H9 (cell line): ENCODE measurements around the gene HEATR1. TPM values are rescaled to one million over a fixed set of nuclear protein-coding genes. Genes with fewer than 3 reads are reported as not detected.

ENCODE experiments used
- DNase-seq: peaks from one replicate; pipeline ENCODE4 v3.0.0-alpha.2; 2017
- H2AFZ ChIP-seq: one replicate; pipeline ENCODE4 v1.6.1; 2013; ENCODE audit warnings: mild to moderate bottlenecking, low read length, control low read depth, moderate library complexity
- H2AK5ac ChIP-seq: 2 replicates; pipeline ENCODE4 v1.6.1; 2013; ENCODE audit warnings: low read length, control low read depth, mixed read lengths; ENCODE audit not compliant: insufficient read length
- H2BK120ac ChIP-seq: one replicate; pipeline ENCODE4 v1.6.1; 2013; ENCODE audit warnings: low read depth, mild to moderate bottlenecking, low read length, control low read depth, inconsistent platforms; ENCODE audit not compliant: poor library complexity, severe bottlenecking
- H2BK12ac ChIP-seq: 2 replicates; pipeline ENCODE4 v1.6.1; 2013; ENCODE audit warnings: low read length, control low read depth, mixed read lengths, low read depth; ENCODE audit not compliant: insufficient read length
- H2BK15ac ChIP-seq: 2 replicates; pipeline ENCODE4 v1.6.1; 2013; ENCODE audit warnings: low read depth, low read length, control low read depth
- H2BK20ac ChIP-seq: one replicate; pipeline ENCODE4 v1.6.1; 2013; ENCODE audit warnings: low read depth, mild to moderate bottlenecking, low read length, control low read depth, inconsistent platforms; ENCODE audit not compliant: poor library complexity, severe bottlenecking
- H2BK5ac ChIP-seq: 2 replicates; pipeline ENCODE4 v1.6.1; 2013; ENCODE audit warnings: low read length, control low read depth, mixed read lengths; ENCODE audit not compliant: insufficient read length
- H3K14ac ChIP-seq: 2 replicates; pipeline ENCODE4 v1.6.1; 2013; ENCODE audit warnings: low read length, control low read depth; ENCODE audit not compliant: insufficient read depth
- H3K18ac ChIP-seq: 2 replicates; pipeline ENCODE4 v1.6.1; 2013; ENCODE audit warnings: low read depth, mild to moderate bottlenecking, mixed read lengths, low read length, control low read depth; ENCODE audit not compliant: insufficient read length
- H3K23ac ChIP-seq: 2 replicates; pipeline ENCODE4 v1.6.1; 2013; ENCODE audit warnings: low read length, control low read depth, mixed read lengths, low read depth; ENCODE audit not compliant: insufficient read length
- H3K23me2 ChIP-seq: 2 replicates; pipeline ENCODE4 v1.6.1; 2013; ENCODE audit warnings: low read depth, mild to moderate bottlenecking, mixed read lengths, low read length, control low read depth; ENCODE audit not compliant: insufficient read length, poor library complexity, severe bottlenecking
- H3K27ac ChIP-seq: 2 replicates; pipeline ENCODE4 v1.5.1; 2013; ENCODE audit warnings: low read length, control low read depth, mixed read lengths, low read depth; ENCODE audit not compliant: insufficient read length
- H3K27me3 ChIP-seq: 2 replicates; pipeline ENCODE4 v1.6.1; 2013; ENCODE audit warnings: low read length, control low read depth, inconsistent platforms; ENCODE audit not compliant: insufficient read depth
- H3K4ac ChIP-seq: 2 replicates; pipeline ENCODE4 v1.6.1; 2013; ENCODE audit warnings: low read depth, mild to moderate bottlenecking, control low read depth, inconsistent platforms, low read length, moderate library complexity
- H3K4me1 ChIP-seq: 2 replicates; pipeline ENCODE4 v1.6.1; 2013; ENCODE audit warnings: low read length, control low read depth, inconsistent platforms; ENCODE audit not compliant: insufficient read depth
- H3K4me2 ChIP-seq: 2 replicates; pipeline ENCODE4 v1.6.1; 2013; ENCODE audit warnings: low read length, control low read depth, mixed read lengths; ENCODE audit not compliant: insufficient read length, insufficient read depth
- H3K56ac ChIP-seq: 2 replicates; pipeline ENCODE4 v1.6.1; 2013; ENCODE audit warnings: low read depth, mild to moderate bottlenecking, mixed read lengths, low read length, control low read depth; ENCODE audit not compliant: insufficient read length
- H3K79me1 ChIP-seq: 2 replicates; pipeline ENCODE4 v1.6.1; 2013; ENCODE audit warnings: low read depth, mild to moderate bottlenecking, moderate library complexity, low read length, control low read depth, inconsistent platforms; ENCODE audit not compliant: insufficient read depth, poor library complexity, severe bottlenecking
- H3K79me2 ChIP-seq: 2 replicates; pipeline ENCODE4 v1.6.1; 2013; ENCODE audit warnings: low read length, control low read depth, inconsistent platforms; ENCODE audit not compliant: insufficient read depth
- H3K9ac ChIP-seq: 2 replicates; pipeline ENCODE4 v1.6.1; 2013; ENCODE audit warnings: low read length, control low read depth, mixed read lengths; ENCODE audit not compliant: insufficient read length; ENCODE audit errors: extremely low read depth
- H3K9me3 ChIP-seq: one replicate; pipeline ENCODE4 v1.6.1; 2013; ENCODE audit warnings: low read depth, low read length, inconsistent platforms; ENCODE audit not compliant: control insufficient read depth
- H3T11ph ChIP-seq: one replicate; pipeline ENCODE4 v1.6.1; 2013; ENCODE audit warnings: mild to moderate bottlenecking, low read length, control low read depth, inconsistent platforms
- H4K20me1 ChIP-seq: one replicate; pipeline ENCODE4 v1.6.1; 2013; ENCODE audit not compliant: control insufficient read depth, insufficient read length, insufficient read depth
- H4K5ac ChIP-seq: 2 replicates; pipeline ENCODE4 v1.6.1; 2013; ENCODE audit warnings: low read depth, mild to moderate bottlenecking, mixed read lengths, low read length, control low read depth; ENCODE audit not compliant: insufficient read length
- H4K8ac ChIP-seq: replicated peaks from 2 replicates; pipeline ENCODE4 v1.6.1; 2013; ENCODE audit warnings: low read length, control low read depth, mixed read lengths, low read depth; ENCODE audit not compliant: insufficient read length
- H4K91ac ChIP-seq: 2 replicates; pipeline ENCODE4 v1.6.1; 2013; ENCODE audit warnings: low read depth, mild to moderate bottlenecking, moderate library complexity, mixed read lengths, low read length, control low read depth; ENCODE audit not compliant: insufficient read length
- H3K27ac Mint-ChIP-seq, 3 experiments: 2 replicates in 2 of 3; 3 replicates in 1 of 3; pipeline ENCODE4 v1.8.0; 2020 to 2021; ENCODE audit warnings: mixed read lengths in 3 of 3, mild to moderate bottlenecking in 1 of 3, moderate library complexity in 1 of 3
- H3K27me3 Mint-ChIP-seq: 2 replicates; pipeline ENCODE4 v1.8.0; 2021; ENCODE audit warnings: low read depth, mild to moderate bottlenecking, moderate library complexity, mixed read lengths
- H3K36me3 Mint-ChIP-seq, 3 experiments: 2 replicates in 2 of 3; 3 replicates in 1 of 3; pipeline ENCODE4 v1.8.0; 2020 to 2021; ENCODE audit warnings: low read depth in 3 of 3, mixed read lengths in 3 of 3; ENCODE audit not compliant: insufficient read depth in 1 of 3
- H3K4me1 Mint-ChIP-seq, 2 experiments: 2 replicates each; pipeline ENCODE4 v1.8.0; 2020; ENCODE audit warnings: mixed read lengths in 2 of 2
- H3K4me3 Mint-ChIP-seq, 2 experiments: 2 replicates in 1 of 2; 3 replicates in 1 of 2; pipeline ENCODE4 v1.8.0; 2020 to 2021; ENCODE audit warnings: mild to moderate bottlenecking in 2 of 2, mixed read lengths in 2 of 2, moderate library complexity in 1 of 2
- H3K9me3 Mint-ChIP-seq, 2 experiments: 2 replicates in 1 of 2; 3 replicates in 1 of 2; pipeline ENCODE4 v1.8.0; 2020; ENCODE audit warnings: mild to moderate bottlenecking in 2 of 2, mixed read lengths in 2 of 2, moderate library complexity in 1 of 2
- CTCF ChIP-seq: fragments of 200-600 bp; sonication (generic); conservative IDR thresholded peaks from 3 replicates; pipeline ENCODE4 v1.8.0; 2021; ENCODE audit warnings: antibody characterized with exemption, mild to moderate bottlenecking
- WGBS: extraction: QIAGEN DNeasy Blood & Tissue Kit; methylation state at CpG from one replicate; pipeline ENCODE4 v1.1.7; 2013; ENCODE audit warnings: missing lambda C conversion rate, low lambda C conversion rate, mixed read lengths; ENCODE audit not compliant: insufficient read length; ENCODE audit errors: extremely low coverage; 5-methylcytosine and 5-hydroxymethylcytosine counted together
- total RNA-seq: library from RNA; stranded (reverse); gene quantifications from 2 replicates; pipeline ENCODE4 v1.2.1, GENCODE V29; 2021

Gene HEATR1
- total RNA-seq, 1 experiment from 2014 or later: 88.2 TPM

GRCh38 chr1:236534151-236534651 is 70.1 kb downstream of the HEATR1 start:
- Mint-ChIP-seq H3K4me3 (no peak overlapping the region), H3K27me3 (no peaks in the 10 kb centered on the region), H3K4me1 (peaks cover 2% of the 10 kb centered on the region in 2 experiments; a peak in 1 of 4 replicates), H3K9me3 (no peaks in the 10 kb centered on the region), H3K36me3 (peaks cover 0 to 4% (median 0%) of the 10 kb centered on the region in 3 experiments; a peak in 2 of 7 replicates), H3K27ac (no peak overlapping the region)
- WGBS: no CpG with 5 or more reads among the region's 4 CpGs
- H3K27ac ChIP-seq: no peak overlapping the region
- no peak overlapping the region for H4K91ac ChIP-seq
- H3K4me2 ChIP-seq: no peak overlapping the region
- no peak overlapping the region for H4K8ac ChIP-seq
- H4K20me1 ChIP-seq: no peaks in the 10 kb centered on the region
- no peak overlapping the region for H2AFZ ChIP-seq
- no peaks in the 10 kb centered on the region for H3K27me3 ChIP-seq
- H2BK5ac ChIP-seq: no peak overlapping the region
- H2BK15ac ChIP-seq: no peak overlapping the region
- no peak overlapping the region for H2BK20ac ChIP-seq
- no peaks in the 10 kb centered on the region for H3K79me2 ChIP-seq
- H3K9ac ChIP-seq: no peak overlapping the region
- no peak overlapping the region for H4K5ac ChIP-seq
- no peak overlapping the region for H2AK5ac ChIP-seq
- H3K56ac ChIP-seq: no peak overlapping the region
- H3K79me1 ChIP-seq: no peaks in the 10 kb centered on the region
- H2BK12ac ChIP-seq: no peak overlapping the region
- no peak overlapping the region for H3T11ph ChIP-seq
- no peak overlapping the region for H3K4ac ChIP-seq
- no peak overlapping the region for H3K18ac ChIP-seq
- H3K14ac ChIP-seq: no peak overlapping the region
- no peaks in the 10 kb centered on the region for H3K9me3 ChIP-seq
- TF ChIP-seq CTCF: no peak
- H3K23me2 ChIP-seq: no peaks in the 10 kb centered on the region
- no peak overlapping the region for H2BK120ac ChIP-seq
- DNase-seq: no peak
- no peaks in the 10 kb centered on the region for H3K4me1 ChIP-seq
- no peak overlapping the region for H3K23ac ChIP-seq
